Inferior parietal cortex (tissue), 1 donor: ENCODE results near the gene BCL7B.
"Not testable (repeated sequence)": the region's sequence is repeated elsewhere in the genome, so short reads cannot be mapped to it uniquely, and the experiment has no call there.

Experiments
- DNase-seq: peaks from one replicate; pipeline ENCODE4 v3.0.0-alpha.2; 2016; ENCODE audit errors: extremely low spot score

The BCL7B gene

DNA sequence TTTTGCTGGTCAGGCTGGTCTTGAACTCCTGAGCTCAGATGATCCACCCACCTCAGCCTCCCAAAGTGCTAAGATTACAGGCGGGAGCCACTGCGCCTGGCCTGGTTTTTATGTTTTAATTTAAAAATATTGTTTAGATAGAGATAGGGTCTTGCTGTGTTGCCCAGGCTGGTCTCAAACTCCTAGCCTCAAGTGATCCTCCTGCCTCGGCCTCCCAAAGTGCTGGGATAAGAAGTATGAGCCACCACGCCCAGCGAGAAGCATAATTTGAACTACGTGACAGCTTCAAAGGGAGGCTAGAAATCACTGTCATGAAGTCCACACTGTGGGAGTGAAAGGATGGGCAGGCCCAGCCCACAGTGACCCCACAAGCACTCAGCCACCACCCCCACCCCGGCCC is 21.6 kb downstream of the BCL7B start:
- DNase-seq, result not testable (repeated sequence)

DNA sequence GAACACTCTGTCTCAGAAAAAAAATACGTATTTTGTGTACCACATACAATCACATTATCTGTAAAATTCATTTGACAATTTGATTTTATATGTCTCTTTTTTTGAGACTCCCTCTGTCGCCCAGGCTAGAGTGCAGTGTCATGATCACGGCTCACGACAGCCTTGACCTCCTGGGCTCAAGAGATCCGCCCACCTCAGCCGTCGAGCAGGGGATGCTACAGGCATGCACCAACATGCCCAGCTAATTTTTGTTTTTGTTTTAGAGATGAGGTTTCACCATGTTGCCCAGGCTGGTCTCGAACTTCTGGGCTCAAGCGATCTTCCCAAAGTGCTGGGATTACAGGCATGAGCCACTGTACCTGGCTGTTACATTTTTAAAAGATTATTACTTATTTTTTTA is 23.7 kb downstream of the BCL7B start:
- no peak for DNase-seq

- DNase-seq, result no peak
Observed at GRCh38 chr7:73532224-73532623, 25.3 kb downstream of the BCL7B start.

DNA sequence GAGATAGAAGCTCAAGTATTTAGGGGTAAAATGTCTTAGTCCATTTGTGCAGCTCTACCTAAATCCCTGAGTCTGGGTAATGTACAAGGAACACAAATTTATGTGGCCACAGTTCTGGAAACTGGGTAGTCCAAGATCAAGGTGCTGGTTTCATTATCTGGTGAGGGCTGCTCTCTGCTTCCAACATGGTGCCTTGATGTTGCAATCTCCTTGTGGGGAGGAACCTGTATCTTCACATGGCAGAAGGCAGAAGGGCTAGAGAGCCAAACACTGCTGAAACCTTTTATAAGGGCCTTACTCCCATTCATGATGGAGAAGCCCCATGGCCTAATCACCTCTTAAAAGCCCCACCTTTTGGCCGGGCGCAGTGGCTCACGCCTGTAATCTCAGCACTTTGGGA is 26.7 kb downstream of the BCL7B start:
- DNase-seq, result no peak

DNA sequence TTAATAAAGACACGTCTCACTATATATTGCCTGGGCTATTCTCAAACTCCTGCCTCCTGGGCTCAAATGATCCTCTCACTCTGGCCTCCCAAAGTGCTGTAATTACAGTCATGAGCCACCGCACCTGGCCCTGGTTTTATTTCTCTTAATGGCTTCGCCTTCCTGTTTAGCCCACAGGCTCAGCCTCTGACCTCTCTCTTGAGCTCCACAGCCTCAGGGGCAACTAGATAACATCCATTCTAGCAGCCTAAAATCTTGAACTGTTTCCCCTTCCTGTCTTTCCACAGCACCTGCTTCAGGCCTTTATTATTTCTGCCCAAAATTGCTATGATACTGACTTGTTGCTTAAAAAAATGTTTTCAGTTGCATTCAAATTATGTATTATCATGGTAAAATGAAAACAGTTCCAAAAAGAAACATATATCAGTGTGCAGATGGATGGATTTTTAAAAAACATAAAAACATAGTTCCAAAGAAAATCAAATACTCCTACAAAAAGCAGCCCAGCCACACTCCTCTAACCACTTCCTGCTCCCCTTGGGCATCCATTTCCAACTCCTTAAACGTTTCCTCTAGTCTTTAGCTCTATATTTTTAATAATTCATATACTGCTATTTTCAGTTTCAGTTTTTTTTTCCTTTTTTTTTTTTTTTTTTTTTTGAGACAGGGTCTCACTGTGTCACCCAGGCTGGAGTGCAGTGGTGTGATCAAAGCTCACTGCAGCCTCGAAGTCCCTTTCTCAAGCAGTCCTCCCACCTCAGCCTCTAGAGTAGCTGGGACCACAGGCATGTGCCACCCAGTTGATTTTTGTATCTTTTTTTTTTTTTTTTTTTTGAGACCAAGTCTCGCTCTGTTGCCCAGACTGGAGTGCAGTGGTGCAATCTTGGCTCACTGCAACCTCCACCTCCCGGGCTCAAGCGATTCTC is 30.3 kb downstream of the BCL7B start:
- no peak for DNase-seq

DNA sequence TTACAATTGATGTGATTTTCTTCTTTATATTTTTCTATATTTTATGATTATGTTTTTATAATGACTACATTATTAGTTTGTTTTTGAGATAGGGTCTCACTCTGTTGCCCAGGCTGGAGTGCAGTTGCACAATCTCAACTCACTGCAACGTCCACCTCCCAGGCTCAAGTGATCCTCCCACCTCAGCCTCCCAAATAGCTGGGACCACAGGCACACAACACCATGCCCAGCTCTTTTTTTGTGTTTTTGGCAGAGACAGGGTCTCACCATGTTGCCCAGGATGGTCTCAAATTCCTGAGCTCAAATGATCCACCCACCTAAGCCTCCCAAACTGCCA is 31.4 kb downstream of the BCL7B start:
- not testable (repeated sequence) for DNase-seq

GRCh38 chr7:73522105-73522872 is 35.2 kb downstream of the BCL7B start, which contains the start of gene BAZ1B:
BAZ1B (minus strand) TSS chr7:73522293; CDS start chr7:73521933, 360 bp downstream.
- DNase-seq, result peak; percentile 97

GRCh38 chr7:73521636-73522104 is 35.8 kb downstream of the BCL7B start:
- DNase-seq, result peak; percentile 29

DNA sequence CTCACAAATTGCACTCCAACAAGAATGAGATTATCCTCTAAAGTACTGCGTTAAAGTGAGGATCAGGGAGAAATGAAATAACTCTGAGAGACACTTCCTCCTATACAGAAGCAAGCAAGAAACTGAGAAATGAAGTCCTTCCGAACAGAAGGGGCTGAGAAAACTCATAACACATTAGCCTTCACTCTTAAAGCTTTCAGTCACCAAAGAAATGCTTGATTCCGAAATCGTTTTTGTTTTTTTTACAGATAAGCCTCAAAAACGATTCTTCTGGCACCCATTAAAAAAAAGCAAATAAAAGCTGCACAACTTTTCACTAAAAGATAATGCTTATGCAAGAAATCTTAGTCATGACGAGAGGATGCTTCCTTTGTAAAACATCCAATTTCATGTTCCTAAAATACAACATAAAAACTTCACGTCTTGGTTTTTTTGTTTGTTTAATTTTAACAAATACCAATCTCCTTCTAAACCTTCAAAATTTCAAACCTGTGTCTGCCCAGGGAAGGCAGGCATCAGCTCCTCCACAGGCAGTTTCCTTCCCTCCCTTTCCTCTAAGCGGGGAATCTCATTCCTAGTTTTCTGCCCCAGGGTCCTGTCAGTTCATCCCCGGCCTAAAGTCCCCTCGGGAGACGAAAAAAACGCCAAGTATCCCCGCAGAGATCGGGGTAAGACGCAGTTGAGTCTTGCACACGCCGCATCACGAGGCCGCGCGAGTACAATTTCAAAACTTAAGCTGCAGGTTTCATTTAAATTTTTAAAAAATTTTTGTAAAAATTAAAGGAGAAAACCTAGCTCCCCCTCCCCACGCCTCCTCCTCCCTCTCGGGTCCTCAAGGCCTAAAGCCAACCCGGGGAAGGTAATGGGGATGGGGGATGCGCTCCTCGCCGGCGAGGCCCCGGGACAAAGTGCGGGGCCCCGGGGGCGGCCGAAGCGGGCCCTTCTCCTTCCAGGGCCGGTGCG is 36.5 kb downstream of the BCL7B start:
- no peak for DNase-seq

- no peak for DNase-seq
Observed at GRCh38 chr7:73519867-73520672, 37.4 kb downstream of the BCL7B start.

- DNase-seq, result no peak
Observed at GRCh38 chr7:73518470-73518869, 39.0 kb downstream of the BCL7B start.

- no peak for DNase-seq
Observed at GRCh38 chr7:73517241-73517995, 40.1 kb downstream of the BCL7B start.

DNA sequence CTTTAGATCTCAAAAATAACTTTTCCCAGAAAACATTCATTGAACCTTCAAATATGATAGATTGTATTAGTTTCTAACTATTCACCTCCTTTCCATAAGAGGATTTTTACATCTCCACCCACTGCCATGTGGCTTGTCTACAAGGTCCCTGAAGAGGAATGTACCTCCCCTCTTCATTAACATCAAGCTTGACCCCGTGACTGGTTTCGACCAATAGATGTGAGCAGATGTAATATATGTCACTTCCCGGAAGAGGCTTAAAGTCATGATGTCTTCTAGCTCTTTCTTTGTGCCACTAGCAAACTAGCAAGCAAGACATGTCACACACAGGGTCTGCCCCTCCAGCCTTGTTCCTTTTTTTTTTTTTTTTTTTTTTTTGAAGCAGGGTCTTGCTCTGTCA is 42.3 kb downstream of the BCL7B start:
- no peak for DNase-seq

GRCh38 chr7:73512018-73512780 is 45.3 kb downstream of the BCL7B start:
- DNase-seq, result no peak

- no peak for DNase-seq
Observed at GRCh38 chr7:73509463-73509862, 48.0 kb downstream of the BCL7B start.

DNA sequence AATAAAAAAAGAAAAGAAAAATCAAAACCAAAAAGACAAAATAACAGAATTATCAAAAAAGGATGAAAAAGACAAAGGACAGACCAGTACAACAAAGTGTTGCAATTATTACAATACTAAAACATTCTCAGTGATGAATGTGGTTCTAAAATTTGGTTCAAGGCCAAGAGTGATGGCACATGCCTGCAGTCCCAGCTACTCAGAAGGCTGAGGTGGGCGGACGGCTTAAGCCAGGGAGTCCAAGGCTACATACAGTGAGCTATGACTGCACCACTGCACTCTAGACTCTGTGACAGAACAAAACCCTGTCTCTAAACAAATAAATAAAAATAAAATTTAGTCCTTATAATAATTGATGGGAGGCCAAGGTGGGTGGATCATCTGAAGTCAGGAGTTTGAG is 49.9 kb downstream of the BCL7B start:
- no peak for DNase-seq

GRCh38 chr7:73504920-73505319 is 52.6 kb downstream of the BCL7B start:
- peak; percentile 56 for DNase-seq

- no peak for DNase-seq
Observed at GRCh38 chr7:73504017-73504416, 53.5 kb downstream of the BCL7B start.

DNA sequence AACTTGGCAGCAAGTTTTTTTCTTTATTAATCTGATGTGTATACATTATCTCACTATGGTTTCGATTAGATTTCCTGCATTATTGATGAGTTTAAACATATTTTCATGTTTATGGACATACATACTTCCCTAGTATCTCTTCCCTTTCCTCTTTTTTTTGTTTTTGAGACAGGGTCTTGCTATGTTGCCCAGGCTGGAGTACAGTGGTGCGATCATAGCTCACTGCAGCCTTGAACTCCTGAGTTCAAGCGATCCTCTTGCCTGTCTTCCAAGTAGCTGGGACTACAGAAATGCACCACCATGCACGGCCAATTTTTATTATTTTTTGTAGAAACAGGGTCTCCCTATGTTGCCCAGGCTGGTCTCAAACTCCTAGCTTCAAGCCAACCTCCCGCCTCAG is 54.3 kb downstream of the BCL7B start:
- DNase-seq, result no peak
